GM18907 (cell line): ENCODE results near the gene PRR14.
A peak's percentile ranks its signal among the peaks of the same experiment; 100 is the strongest.

Experiments
- ATAC-seq: cut with Tn5 transposase; IDR thresholded peaks from one replicate; pipeline ENCODE4 v1.9.1; 2021; ENCODE audit warnings: mild to moderate bottlenecking, moderate library complexity; ENCODE audit not compliant: unreplicated experiment

PRR14 gene

DNA sequence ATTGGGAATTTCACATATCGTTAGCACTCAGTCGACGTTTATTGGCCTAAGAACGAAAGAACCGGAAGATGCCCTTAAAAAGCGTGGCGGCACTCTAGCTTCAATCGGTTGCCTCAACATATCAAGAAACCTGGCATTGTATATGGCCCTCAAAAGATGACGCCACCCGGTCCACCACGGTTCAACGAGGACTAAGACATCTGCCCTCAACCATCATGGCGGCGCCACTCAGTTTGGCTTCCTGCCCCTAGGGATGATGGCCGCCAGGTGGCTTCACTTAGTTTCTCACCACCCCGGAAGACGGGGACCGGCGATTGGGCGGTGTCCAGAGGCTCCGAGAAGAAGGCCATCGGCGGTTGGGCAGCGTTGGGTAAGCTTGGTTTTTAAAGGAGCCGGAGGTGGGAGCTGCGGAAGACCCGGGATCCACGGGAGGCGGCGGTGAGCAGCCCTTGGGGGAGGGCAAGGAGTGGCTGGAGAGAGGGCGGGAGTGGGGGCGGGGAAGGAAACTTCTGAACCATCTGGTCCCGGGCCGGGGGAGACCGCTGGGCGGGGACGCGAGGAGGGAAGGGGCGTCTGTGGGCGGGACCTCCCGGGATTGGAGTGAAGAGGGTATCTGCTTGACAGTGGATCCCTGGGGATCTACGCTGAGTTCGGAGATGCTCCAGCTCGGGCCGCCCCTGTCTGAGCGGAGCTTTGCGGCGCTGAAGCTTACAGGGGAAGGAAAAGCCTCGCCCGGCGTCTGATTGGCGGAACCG is at the start of gene PRR14:
Gene PRR14, plus strand, starts transcription at position 592 of the 755 bp plus-strand sequence. CDS start 686 bp downstream, outside the sequence.
- peak; percentile 76 for ATAC-seq

DNA sequence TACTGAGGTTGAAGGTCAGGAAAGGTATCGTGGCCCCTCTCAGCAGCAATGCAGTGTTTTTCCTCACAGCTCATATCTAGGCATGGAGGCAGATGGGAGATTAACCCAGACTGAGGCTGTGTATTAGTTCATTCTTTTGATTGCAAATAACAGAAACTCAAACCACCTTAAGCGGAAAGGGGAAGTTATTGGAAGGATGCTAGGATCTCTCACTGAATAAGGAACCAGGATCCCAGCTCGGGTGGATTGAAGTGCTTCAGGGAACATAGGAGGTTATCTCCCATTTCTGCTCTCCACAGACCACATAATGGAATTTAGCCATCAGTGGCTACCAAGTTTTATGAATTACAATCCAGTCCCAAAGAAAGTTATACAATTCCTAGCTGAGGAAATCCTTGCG is 48.8 kb upstream of the PRR14 start:
- ATAC-seq, result no peak

DNA sequence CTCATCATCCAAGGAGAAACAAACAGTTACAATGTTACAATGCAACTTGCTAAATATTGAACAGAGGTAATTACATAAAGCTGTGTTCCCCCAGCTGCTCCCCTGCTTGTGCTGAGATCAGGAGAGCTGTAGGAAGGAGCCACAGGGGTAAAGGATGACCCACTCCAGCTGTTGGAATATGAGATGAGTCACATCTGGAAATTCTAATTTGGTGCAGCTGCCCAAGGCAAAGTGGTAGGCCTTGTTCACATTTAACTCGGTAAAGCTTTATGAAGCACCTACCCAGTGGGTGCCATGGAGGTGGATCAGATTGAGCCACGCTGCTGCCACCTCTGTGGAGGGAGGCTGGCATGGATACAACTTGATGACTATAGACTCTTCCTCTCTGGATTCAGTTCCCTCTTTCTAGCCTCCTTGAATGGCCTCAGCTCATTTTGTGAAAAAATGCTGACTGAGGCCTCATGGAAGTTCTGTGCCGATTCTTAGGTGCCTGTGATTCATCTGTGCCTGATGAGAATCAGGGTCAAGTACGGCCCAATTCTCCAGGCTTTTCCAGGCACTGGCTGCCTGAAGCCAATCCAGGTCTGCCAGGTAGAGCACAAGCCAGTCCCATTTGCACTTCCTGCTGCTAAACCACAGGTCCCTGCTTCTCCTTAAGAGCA is 48.0 kb upstream of the PRR14 start:
- ATAC-seq, result no peak

DNA sequence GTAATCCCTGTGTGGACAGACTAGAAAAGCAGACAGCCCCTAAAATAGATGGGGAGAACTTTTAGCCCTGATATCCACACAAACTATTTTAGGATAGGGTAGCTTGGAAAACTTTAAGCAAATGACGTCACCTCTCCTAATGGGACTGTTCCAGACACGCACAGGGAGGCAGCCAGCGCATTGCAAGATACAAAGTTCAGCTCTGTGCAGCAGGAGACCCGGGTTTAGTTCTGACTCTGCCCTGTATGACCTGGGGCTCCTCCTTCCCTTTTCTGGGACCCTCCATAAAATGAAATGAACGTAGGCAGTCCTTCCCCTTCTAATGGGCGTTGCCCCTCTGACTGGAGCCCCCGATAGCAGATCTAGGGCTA is 46.8 kb upstream of the PRR14 start:
- no peak for ATAC-seq

DNA sequence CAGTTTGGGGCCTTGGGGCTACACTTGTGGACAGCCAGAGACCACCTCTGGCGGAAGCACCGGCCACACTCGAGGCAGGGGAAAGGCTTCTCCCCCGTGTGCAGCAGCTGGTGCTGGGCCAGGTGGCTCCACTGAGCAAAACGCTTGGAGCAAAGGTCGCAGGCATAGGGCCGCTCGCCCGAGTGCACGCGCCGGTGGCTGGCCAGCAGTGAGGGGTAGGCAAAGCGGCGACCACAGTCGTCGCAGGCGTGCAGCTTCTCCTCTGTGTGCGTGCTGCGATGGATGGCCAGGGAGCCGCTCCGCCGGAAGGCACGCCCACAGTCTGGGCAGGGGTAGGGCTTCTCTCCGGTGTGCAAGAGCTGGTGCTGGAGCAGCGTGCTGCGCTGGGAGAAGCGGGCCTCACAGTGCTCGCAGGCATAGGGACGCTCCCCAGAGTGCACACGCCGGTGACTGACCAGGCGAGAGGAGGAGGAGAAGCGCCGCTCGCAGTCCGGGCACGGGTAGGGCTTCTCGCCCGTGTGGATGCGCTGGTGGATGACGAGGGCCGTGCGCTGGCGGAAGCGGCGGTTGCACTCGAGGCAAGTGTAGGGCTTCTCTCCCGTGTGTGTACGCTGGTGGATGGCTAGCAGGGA is 46.3 kb upstream of the PRR14 start:
- no peak for ATAC-seq

DNA sequence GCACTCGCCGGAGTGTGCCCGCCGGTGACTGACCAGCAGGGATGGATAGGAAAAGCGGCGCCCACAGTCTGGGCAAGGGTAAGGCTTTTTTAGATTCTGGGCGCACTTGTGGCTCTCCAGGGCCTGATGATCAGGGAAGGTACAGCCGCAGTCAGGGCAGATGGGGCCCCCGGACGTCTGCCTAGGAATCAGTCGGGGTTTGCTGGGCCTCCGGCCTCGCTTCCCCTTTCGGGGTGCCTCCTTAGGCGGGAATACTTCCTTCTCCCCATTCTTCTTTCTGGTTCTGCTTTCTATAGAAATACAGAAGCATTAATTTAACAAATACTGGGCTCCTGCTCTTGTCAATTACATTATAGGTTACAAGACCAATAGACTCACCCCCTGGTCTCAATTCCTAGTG is 45.6 kb upstream of the PRR14 start:
- ATAC-seq, result no peak

DNA sequence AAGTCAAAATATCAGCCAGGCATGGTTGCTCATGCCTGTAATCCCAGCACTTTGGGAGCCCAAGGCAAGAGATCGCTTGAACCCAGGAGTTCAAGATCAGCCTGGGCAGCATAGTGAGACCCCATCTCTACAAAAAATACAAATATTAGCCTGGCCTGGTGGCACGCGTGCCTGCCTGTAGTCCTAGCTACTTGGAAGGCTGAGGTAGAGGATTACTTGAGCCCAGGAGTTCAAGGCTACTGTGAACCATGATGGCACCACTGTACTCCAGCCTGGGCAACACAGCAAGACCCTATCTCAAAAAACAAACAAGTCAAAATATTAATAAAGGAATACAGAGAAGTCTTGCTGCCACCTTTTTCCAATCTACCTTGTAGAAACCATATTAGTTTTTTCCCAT is 44.8 kb upstream of the PRR14 start:
- no peak for ATAC-seq

DNA sequence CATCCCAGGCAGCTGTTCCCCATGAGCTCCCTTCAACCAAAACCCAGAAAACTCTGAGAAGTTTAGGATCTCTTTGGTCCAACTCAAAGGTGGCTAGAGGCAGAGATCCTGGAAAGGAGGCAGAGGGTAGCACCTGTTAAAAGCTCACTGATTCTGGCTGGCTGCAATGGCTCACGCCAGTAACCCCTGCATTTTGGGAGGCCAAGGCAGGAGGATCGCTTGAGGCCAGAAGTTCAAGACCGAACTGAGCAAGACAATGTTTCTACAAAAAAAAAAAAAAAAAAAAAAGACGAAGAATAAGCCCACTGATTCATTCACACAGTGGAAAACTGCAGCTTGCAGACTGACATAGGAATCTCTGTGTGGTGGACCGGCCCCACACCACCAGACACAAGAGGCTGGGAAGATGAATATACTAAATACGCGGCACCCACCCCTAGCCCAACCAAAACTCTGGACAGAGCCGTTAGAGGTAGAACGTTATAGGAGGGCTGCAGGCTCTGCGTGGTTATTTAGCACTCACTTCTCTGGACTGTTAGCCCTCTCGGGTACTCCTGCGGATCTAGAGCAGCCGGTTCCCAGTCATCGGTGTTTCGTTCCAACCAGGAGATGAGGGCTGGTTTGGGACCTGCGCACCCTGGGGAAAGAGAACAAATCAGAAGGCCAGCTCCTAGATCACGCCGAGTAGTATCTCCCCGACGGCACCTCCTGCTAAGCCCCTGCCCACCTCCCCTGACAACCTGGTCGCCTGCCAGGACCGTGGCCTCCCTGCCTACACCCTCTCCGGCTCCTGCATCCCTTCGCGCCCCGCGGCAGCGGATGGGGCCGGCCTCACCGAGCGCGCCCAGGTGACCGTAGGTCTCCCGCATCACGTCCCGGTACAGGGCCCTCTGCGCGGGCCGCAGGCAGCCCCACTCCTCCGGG is 41.5 kb upstream of the PRR14 start:
- ATAC-seq, result peak; percentile 43

DNA sequence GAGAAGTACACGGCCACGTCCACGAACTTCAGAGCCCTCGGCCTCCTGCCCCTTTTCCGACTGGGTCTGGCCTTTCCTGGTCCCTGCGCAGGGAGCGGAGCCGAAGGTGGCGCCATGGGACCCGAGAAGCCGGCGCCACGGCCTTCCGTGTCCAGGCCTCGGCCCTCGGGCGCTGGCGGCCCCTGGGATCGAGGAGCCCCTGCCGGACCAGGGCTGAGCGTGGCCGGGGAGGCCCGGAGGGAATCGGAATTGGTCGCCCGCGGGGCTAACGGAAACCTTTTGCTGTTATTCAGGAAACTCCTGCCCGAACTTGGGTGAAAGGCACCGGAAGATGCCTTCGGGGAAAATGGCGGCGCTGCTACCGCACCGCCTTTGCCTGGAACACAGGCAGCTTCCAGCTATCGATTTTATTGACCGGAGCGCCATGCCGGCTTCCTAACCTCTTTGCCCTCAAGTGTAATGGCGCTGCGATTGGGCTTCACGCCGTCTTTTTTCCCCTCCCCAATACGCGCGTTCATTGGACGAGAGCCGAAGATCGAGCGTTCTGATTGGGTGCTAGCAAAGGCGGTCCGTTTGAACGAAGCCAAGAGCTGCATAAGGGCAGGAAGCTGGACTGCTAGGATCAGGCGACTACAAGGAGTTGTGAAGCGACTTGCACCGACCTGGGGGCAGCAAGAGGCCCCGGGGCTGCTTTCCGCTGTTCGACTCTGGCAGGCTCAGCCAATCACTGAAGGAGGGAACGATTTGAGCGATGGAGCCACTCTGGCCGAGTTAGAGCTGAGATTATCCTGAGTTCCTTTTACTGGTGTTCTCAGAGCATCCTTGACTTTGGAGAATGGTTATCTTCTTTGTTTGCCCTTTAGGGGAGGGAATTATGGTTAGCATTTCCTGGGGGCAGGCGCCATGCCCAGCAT is 40.6 kb upstream of the PRR14 start, which contains the start of gene ZNF689:
Gene ZNF689, minus strand, starts transcription at position 464 of the 914 bp plus-strand sequence. Its CDS starts 348 bp downstream, at position 116.
- ATAC-seq, result peak; percentile 89

DNA sequence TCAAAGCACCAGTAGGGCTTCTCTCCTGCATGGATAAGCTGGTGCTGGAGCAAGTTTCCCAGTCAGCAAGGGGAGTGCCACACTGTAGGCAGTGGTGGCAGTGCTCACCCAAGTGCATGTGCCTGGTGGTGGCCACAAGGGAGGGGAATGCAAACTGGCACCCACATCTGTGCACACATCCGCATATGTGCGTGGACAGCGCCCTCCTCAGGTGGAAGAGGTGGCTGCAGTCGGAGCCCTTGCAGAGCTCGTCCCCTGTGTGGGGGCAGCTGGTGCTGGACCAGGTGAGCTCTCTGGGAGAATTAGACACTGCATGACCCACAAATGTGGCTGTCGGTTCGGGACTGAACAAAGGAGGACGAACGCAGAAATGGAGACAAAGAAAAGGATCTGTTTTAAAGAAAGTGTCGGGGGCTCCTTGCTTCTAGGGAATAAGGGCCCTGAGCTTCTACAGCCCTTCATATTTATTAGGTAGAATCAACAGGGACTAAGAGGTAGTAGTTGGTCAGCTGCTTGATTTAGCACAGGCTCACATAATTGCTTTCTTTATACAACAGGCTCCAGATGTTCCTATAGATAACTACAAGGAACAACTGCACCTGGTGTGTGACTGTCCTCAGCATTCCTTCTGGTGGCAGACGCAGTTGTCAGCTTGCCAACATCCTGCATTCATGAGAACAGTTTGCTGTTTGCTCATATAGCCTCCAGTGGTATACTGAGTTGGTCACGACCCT is 35.2 kb upstream of the PRR14 start:
- no peak for ATAC-seq

DNA sequence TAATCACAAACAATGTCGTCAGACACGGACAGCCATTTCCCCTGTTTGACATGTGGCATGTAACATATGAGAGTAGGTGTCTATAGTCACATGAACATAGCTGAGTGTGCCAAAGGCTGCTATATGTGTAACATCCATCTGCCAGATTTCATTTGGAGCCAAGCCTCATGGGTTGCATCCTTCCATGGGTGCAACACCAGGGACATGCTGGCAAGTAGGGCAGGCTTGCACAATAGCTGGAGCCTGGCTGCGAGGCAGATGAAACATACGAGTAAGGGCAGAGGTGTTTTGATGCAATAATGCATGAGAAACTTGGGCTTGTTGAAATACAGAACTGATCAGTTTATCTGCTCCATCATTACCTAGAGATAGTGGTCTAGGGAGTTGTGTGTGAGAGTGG is 31.6 kb upstream of the PRR14 start:
- ATAC-seq, result no peak

DNA sequence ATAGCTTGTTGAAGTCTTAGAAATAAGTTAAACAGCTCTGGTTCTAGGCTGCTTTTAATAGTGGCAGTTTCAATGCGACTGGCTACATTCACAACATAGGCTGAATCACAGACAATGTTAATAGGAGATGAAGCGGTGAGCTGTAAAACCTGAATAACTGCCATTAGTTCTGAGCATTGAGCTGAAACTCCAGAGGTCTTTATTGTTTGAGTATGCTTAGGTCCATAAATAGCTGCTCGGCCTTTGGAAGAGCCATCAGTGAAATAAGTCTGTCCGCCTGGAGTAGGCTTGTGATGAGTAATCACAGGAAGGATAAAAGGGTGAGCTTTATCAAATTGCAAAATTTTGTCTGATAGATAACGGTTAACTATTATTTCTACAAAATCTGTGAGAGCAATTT is 31.1 kb upstream of the PRR14 start:
- no peak for ATAC-seq

DNA sequence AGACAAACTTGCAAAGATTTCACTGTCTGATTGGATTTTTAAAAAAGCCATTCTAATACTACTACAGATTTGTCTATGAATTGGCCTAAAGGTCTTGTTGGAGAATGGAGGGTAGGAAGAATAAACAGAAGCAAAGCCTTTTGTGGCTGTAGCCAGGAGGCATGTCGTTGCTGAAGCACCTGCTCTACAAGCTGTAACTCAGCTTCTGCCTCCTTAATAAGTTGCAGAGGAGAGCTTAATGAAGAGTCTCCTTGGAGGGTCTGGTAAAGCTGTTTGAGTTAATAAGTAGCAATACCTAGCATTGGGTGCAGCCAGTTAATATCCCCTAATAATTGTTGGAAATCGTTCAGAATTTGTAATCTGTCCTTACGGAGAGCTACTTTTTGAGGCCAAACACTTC is 30.6 kb upstream of the PRR14 start:
- ATAC-seq, result no peak

DNA sequence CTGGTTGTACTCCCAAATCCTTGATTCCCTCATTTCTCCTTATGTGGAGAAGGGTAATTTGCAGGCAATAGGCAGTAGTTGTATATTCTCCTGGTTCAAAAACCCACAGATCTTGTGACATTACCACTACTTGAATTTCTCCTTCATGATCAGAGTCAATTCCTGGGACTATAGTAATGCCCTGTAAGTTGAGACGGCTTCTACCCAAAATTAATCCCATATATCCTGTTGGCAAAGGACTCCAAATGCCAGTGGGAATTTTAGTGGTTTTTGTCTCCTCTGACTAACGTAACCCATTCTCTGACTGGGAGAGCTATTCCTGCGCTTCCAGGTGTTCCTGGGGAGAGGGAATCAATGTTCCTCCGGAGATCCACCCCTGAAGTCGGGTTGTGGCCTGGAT is 29.0 kb upstream of the PRR14 start:
- ATAC-seq, result no peak

DNA sequence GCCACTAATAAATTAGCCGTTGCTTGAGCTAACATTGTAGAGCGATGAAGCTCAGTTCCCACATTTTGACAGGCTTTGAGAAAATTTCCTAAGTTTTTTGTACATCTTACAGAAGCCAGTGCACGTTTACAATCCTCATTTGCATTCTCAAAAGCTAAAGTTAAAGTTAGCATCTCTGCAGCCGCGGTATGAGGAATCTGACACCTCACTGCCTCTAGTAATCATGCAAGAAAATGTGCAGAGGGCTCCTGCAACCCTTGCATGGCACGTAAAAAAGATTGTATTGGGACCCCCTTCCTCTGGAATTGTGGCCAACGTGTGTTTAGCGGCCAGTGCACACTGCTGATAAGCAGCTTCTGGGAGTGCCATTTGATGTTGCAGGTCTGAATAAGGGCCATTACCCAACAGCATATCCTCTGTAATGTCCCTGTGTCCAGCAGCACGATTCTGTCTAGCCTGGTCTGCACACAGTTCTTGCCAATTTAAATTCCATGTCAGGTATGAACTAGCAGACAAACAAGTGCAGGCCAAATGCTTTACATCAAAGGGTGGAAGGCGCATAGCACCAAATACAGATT is 28.2 kb upstream of the PRR14 start:
- ATAC-seq, result no peak

DNA sequence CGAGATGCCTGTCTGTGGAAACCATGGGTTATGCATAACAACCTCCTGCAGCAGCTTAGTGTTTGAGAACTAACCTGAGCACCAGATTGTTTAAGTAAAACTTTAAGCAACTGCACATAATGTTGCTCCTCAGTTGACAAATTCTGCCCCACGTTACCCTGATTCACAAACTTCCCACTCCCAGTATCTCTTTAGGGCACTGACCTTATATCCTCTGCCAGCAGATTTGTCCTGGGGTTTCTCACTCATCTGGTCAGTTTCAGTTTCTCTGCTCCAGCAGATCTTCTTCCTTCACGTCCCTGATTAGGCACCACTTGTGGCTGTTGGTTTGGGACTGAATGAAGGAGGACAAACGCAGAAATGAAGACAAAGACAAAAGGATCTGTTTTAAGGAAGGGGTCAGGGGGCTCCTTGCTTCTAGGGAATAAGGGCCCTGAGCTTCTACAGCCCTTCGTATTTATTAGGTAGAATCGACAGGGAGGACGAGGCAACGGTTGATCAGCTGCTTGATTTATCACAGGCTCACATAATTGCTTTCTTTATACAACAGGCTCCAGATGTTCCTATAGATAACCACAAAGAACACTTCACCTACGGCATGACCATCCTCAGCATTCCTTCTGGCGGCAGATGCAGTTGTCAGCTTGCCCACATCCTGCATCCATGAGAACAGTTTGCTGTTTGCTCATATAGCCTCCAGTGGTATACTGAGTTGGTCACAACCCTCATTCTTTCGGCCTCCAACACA is 27.1 kb upstream of the PRR14 start:
- ATAC-seq, result no peak

DNA sequence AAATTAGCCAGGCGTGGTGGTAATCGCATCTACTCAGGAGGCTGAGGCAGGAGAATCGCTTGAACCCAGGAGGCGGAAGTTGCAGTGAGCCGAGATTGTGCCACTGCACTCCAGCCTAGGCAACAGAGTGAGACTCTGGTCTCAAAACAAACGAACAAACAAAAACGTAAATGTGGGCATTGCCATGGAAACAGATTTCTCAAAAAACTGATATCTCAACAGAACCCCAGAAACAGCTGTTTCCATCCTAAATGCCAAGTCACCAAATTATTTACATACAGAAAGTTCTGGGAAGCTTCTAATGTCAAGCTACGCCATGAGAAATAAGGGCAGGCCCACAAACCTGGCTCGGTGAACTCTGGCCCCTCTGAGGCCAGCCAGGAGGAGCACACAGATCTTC is 24.5 kb upstream of the PRR14 start:
- no peak for ATAC-seq
